COLO668 (cell line): Measurements from ENCODE around the gene STXBP1.

ENCODE experiments used
- DNase-seq: peaks from one replicate; lab custom pipeline; 2025; ENCODE audit not compliant: unreplicated experiment; lab: John Stamatoyannopoulos, UW

STXBP1 gene

DNA sequence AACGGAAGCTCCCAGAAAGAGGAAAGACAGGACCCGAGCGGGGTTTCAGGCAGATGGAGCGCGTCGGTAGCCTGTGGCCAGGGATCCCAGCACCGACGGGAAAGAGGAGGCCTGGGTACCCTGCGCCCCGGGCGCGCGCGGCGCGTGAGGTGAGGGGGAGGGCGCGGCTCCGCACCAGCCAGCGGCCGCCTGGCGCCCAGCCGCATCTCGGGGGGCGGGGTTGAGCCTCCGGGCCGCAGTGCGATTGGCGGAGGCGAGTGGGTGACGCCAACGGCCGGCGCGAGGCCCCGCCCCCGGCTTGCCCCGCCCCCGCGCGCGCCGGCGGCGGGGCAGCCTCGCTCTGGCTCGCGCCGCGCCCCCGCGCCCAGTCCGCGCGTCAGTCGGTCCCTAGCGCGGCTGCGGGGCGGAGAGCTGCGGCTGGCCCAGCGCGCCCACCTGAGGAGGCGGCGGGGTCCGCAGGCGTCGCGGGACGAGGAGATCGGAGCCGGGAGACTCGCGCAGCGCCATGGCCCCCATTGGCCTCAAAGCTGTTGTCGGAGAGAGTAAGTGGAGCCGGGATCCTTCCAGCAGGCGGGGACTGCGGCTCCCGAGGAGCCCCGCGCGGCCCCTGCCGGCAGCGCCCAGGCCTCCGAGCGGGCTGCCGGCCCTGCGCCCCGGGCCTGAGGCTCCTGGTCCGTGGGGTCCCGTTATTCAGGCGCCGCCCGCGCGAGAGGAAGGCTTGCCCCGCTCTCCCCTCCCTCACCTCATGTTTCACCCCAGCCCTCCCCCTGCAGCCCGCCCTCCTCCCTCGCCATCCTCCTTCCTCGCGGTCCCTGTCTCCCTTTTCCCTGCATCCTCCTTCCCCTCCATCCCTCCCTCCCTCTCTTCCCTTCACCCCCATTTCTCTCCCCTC is at the start of gene STXBP1:
Gene STXBP1 (plus strand): TSS at position 379 of the 892 bp plus-strand sequence. CDS start 127 bp downstream, at position 506.
- DNase-seq, result peak; percentile 95

DNA sequence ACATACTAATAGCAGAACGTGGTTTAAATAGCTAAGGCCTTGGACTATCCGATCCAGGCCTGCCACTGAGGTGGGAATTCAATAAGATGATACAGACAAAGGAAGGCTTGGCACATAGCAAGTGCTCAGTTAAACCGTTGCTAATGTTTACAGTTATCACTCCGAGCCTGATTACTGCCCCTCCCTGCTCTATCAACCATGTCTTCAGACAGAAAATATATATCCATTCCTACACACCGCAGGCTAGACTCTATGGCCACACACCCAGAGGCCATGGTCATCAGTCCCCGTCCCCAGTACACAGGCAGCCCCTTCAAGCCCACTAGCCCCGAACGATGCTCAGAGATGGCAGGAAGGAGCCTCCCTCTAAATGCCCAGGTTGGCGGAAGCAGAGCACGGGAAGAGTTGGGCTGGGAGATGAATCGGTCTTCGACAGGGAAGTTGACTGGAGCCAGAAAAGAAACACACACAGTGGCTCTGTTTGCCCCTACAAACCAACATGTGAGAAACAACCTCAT is 49.7 kb upstream of the STXBP1 start:
- DNase-seq, result no peak

DNA sequence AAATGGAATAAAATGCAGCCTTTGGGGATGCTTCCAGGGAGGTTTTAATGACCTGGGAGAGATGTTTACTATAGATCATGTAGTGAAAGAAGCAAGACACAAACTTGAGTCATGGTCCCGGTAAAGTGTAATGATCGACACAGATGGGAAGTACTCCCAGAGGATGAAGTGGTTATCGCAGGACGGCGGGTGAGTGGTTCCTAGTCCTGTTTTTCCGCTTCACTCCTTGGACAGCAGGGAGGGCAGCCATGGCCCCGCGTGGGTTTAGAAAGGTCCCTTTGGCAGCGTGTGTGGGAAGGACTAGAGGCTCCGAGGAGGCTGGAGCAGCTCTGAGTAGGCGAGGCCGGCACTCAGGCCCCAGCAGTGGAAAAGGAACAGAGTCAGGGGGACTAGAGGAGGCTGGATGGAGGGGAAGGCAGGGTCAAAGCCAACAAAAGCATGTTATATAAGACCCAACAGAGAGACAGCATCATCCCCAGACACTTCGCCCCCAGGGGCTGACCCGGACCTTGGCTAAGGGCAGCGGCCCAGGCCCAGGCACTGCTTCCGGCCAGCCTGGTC is 49.2 kb upstream of the STXBP1 start:
- no peak for DNase-seq

- no peak for DNase-seq
Observed at GRCh38 chr9:127563579-127563978, 48.5 kb upstream of the STXBP1 start.

- DNase-seq, result no peak
Observed at GRCh38 chr9:127565231-127565630, 46.8 kb upstream of the STXBP1 start.

GRCh38 chr9:127566351-127567001 is 45.6 kb upstream of the STXBP1 start:
- no peak for DNase-seq

GRCh38 chr9:127567035-127567729 is 44.9 kb upstream of the STXBP1 start:
- peak; percentile 49 for DNase-seq

DNA sequence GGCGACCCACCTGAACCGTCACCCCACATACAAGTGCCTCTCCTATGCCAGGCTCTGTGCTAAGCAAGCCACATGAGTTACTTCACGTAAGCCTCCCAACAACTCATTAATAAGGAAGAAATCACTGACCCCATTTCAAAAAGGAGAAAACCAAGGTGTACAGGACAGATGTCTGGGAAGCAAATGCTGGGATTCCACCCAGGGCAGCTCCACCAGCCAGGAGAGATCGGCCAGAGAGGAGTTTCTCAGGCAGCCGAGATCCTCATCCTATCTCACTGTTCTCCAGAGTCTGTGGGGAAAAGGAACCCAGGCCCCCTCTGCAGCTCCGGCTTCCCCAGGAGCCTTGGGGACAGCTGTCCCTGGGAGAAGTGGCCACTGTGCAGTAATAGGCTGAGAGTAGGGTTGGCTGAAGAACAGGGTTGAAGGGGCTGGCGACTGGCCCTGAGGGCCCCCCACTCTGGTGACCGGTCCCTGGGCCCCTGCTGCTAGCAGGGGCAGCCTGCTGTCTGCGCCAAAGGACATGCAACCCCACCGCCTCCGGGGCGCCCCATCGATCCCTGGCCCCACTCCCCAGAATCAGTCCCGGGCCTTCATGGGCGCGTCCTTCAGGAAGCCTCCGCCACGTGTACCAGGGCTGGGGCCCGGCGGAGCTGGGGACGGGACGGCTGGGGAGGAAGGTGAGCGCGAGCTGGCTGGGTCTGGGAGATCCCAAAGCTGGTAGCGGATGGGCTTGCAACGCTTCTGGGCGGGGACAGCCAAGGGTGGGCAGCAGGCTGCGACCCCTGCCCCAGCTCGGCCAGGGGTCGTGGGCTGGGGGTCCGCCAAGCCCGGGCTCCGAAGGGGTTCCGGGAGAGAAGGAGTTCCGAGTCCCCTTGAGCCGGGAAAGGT is 44.1 kb upstream of the STXBP1 start:
- peak; percentile 44 for DNase-seq

GRCh38 chr9:127568618-127568970 is 43.5 kb upstream of the STXBP1 start:
- no peak for DNase-seq

GRCh38 chr9:127568971-127569885 is 42.8 kb upstream of the STXBP1 start:
- DNase-seq, result peak; percentile 92

GRCh38 chr9:127569886-127570401 is 42.1 kb upstream of the STXBP1 start:
- peak; percentile 57 for DNase-seq

DNA sequence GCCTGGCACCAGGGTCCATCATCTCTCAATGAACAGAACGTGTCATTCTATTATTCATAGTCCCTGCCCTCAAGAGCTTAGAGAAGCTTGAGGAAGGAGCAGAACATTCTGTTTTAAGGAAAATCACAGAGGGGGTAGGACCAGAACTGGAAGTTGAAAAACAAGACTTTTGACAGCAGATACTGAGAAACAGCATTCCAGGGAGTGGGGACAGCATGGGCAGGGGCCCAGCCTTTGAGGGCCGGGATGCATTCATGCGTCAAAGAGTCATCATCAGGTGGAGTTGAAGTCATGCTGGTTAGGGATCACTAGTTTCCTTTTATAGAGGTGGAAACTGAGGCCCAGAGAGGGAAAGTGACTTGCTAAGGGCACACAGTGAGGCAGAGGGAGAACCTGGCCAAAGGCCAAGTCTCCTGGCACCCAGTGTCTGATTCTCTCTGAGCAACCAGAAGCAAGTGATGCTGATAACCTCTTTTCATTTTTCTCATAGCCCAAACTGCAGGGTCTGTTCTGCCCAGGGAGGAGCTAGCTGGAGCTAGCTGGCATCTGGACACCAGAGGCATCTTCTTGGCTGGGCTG is 41.5 kb upstream of the STXBP1 start:
- DNase-seq, result peak; percentile 32

GRCh38 chr9:127571971-127572370 is 40.1 kb upstream of the STXBP1 start:
- DNase-seq, result no peak

DNA sequence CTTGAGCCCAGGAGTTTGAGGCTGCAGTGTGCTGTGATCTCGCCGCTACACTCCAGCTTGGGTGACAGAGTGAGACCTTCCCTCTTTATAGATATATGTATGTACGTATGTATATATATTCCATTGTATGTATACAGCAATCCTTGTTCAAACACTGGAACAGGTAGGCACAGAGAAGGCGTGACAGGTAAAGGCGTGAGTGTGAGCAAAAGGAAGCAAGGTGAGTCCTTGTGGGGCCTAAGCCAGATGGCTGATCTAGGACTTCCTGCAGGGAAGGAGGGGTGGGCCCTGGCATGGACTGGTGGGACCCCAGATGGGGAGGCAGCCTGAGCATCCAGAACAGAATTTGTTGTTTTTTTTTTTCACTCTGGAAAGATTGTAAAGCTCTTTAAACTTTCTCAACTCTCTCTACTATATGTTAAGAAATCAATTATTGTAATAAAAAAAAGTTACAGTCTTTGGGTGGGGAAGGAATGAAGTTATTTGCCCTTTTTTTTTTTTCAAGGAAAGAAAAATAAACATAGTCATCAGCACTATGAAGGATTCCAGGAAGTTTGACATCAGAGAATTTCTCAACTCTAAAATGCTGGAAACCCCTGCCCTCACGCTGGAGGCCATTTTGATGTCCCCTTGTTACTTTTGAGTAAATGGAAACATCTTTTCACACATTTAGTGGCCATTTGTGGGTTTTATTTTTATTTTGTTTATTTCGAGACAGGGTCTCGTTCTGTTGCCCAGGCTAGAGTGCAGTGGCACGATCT is 38.9 kb upstream of the STXBP1 start:
- DNase-seq, result peak; percentile 22

- DNase-seq, result peak; percentile 95
Observed at GRCh38 chr9:127574072-127574993, 37.7 kb upstream of the STXBP1 start.

GRCh38 chr9:127575875-127576778 is 36.0 kb upstream of the STXBP1 start:
- DNase-seq, result peak; percentile 49
